Panc1 (cell line): Measurements from ENCODE around the gene MAP4. TPM values are rescaled to one million over a fixed set of nuclear protein-coding genes. Genes with fewer than 3 reads are reported as not detected.

ENCODE experiments used
- ATAC-seq: fragments of 200-7000 bp; cut with Tn5 transposase; 2 replicates; pipeline ENCODE4 v1.9.1; 2020; ENCODE audit warnings: mild to moderate bottlenecking, moderate library complexity
- BruUV-seq: library from RNA; stranded (reverse); fragments of 400-500 nt; replicated peaks from 2 replicates; lab custom pipeline; 2021; lab: Mats Ljungman, UMichigan
- CTCF ChIA-PET: fragments of 300-600 bp; sonication (Branson Sonifier 250); formaldehyde crosslinking; loops from one replicate; lab custom pipeline; 2022; ENCODE audit warnings: antibody characterized with exemption; lab: Charles Lee
- POLR2A ChIA-PET: fragments of 300-600 bp; sonication (Branson Sonifier 250); formaldehyde crosslinking; loops from one replicate; lab custom pipeline; 2022; ENCODE audit warnings: antibody characterized with exemption; lab: Charles Lee
- DNase-seq: peaks from one replicate; pipeline ENCODE4 v3.0.0-alpha.2; 2010; ENCODE audit warnings: low read depth, low spot score
- H3K27ac ChIP-seq: 2 replicates; pipeline ENCODE4 v1.5.1; 2011; ENCODE audit warnings: mild to moderate bottlenecking, low read length, inconsistent platforms
- H3K27me3 ChIP-seq: fragments of 200-500 bp; sonication (Bioruptor generic); 2 replicates; pipeline ENCODE4 v1.6.0; 2014; ENCODE audit warnings: low read length, inconsistent platforms; ENCODE audit not compliant: control insufficient read depth, insufficient read depth
- H3K36me3 ChIP-seq: fragments of 200-500 bp; sonication (Bioruptor generic); 2 replicates; pipeline ENCODE4 v1.5.1; 2014; ENCODE audit warnings: inconsistent platforms, mild to moderate bottlenecking, low read length, moderate library complexity; ENCODE audit not compliant: control insufficient read depth, insufficient read depth
- H3K4me1 ChIP-seq: 2 replicates; pipeline ENCODE4 v1.5.1; 2011; ENCODE audit warnings: inconsistent platforms, mild to moderate bottlenecking, low read length, moderate library complexity; ENCODE audit not compliant: control insufficient read depth, insufficient read depth
- H3K4me3 ChIP-seq, 2 experiments: 2 replicates each; pipeline ENCODE4 v1.5.1; 2011 to 2012; ENCODE audit warnings: low read depth in 2 of 2, low read length in 2 of 2, mild to moderate bottlenecking in 2 of 2, inconsistent platforms in 1 of 2, moderate library complexity in 1 of 2
- H3K9me3 ChIP-seq: fragments of 200-500 bp; sonication (Bioruptor generic); 2 replicates; pipeline ENCODE4 v1.5.1; 2014; ENCODE audit warnings: low read depth, mild to moderate bottlenecking, inconsistent platforms, low read length, moderate library complexity; ENCODE audit not compliant: control insufficient read depth, insufficient read depth
- CTCF ChIP-seq: fragments of 450-650 bp; IDR thresholded peaks from 2 replicates; pipeline ENCODE4 v1.5.1; 2017; ENCODE audit warnings: mild to moderate bottlenecking
- POLR2AphosphoS5 ChIP-seq: IDR thresholded peaks from 2 replicates; pipeline ENCODE4 v1.6.1; 2012; ENCODE audit warnings: mild to moderate bottlenecking, low read depth, low read length, moderate library complexity
- REST ChIP-seq, 2 experiments: IDR thresholded peaks; 2 replicates each; pipeline ENCODE4 v1.6.1; 2011 to 2012; ENCODE audit warnings: low read depth in 2 of 2, control low read depth in 1 of 2, low read length in 1 of 2, mild to moderate bottlenecking in 1 of 2, moderate library complexity in 1 of 2; ENCODE audit not compliant: insufficient read depth in 1 of 2
- SIN3A ChIP-seq: IDR thresholded peaks from 2 replicates; pipeline ENCODE4 v1.6.1; 2012; ENCODE audit warnings: low read depth, mild to moderate bottlenecking, low read length, moderate library complexity, borderline replicate concordance; ENCODE audit not compliant: insufficient read depth
- TCF7L2 ChIP-seq: IDR thresholded peaks from 2 replicates; pipeline ENCODE4 v1.6.1; 2011; ENCODE audit warnings: mild to moderate bottlenecking, low read depth, low read length, inconsistent platforms
- in situ Hi-C: cut with HindIII; loops from 2 replicates; pipeline ENCODE4 v1.10.0; 2016; ENCODE audit warnings: low sequenced_read_pairs, low pct_unique_long_range_greater_than_20kb
- intact Hi-C: fragments of 100-400 bp; cut with micrococcal nuclease; formaldehyde crosslinking; loops from one replicate; pipeline ENCODE4 v1.10.0; 2022; ENCODE audit not compliant: unreplicated experiment
- total RNA-seq: library from RNA; stranded (reverse); gene quantifications from one replicate; pipeline ENCODE4 v1.2.1, GENCODE V29; 2021; ENCODE audit not compliant: unreplicated experiment

MAP4 gene
- total RNA-seq, 1 experiment from 2014 or later: 150 TPM

- DNase-seq (no peak), ATAC-seq (no peak)
- Histone ChIP-seq H3K4me1 (no peaks in the 10 kb centered on the region), H3K27me3 (no peaks in the 10 kb centered on the region), H3K27ac (no peak overlapping the region), H3K36me3 (no peaks in the 10 kb centered on the region; the same call in 1 of the 2 replicates), H3K4me3 (no peak overlapping the region), H3K9me3 (no peaks in the 10 kb centered on the region)
- intact Hi-C loops: no loop called here
- TF ChIP-seq REST (IDR thresholded peaks at IDR 0.05; ENCODE audit: insufficient read depth in 1 of 2, low read depth in 2 of 2, low read length in 1 of 2) (no peak), POLR2AphosphoS5 (no peak), CTCF (no peak), SIN3A (no peak), TCF7L2 (no peak)
- ChIA-PET POLR2A (no interaction called here), CTCF (no interaction called here)
- no TSS peak for BruUV-seq
- in situ Hi-C loops: no loop called here
These were observed 202.6 kb downstream of the MAP4 start for GRCh38 chr3:47813551-47814177.

DNA sequence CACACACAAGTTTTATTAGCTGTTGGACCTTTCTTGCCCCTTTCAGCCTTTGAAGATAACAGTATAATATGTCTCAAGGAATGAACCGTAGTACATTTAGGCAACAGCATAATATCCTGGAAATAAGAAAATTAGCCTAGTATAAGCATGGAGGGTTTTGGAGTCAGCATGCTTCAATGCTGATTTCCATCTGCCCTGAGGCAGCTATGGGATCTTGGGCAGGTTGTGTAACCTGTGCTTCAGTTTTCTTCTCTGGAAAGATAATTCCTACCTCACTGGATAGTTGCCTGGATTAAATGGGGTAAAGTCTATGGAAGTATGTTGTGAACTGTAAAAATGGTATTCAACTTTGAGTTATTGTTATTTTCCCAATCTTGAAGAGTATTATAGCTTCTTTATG lies 211.6 kb downstream of the MAP4 start:
- H3K36me3 ChIP-seq: no peaks in the 10 kb centered on the region; the same call in 1 of the 2 replicates
- H3K27me3 ChIP-seq: no peaks in the 10 kb centered on the region
- intact Hi-C loops: no loop called here
- DNase-seq (no peak), ATAC-seq (no peak)
- in situ Hi-C loops: no loop called here
- no peak overlapping the region for H3K4me3 ChIP-seq
- TF ChIP-seq POLR2AphosphoS5 (no peak), SIN3A (no peak), CTCF (no peak), TCF7L2 (no peak), REST (IDR thresholded peaks at IDR 0.05; ENCODE audit: insufficient read depth in 1 of 2, low read depth in 2 of 2, low read length in 1 of 2) (no peak)
- no TSS peak for BruUV-seq
- ChIA-PET CTCF (no interaction called here), POLR2A (no interaction called here)
- no peak overlapping the region for H3K27ac ChIP-seq
- H3K9me3 ChIP-seq: no peaks in the 10 kb centered on the region
- peaks cover 6% of the 10 kb centered on the region; the same call in 1 of the 2 replicates for H3K4me1 ChIP-seq
